NT2/D1 (cell line): ENCODE data around the gene NRDE2.

ENCODE experiments used
- SUZ12 ChIP-seq: IDR thresholded peaks from 2 replicates; pipeline ENCODE4 v1.6.1; 2011; ENCODE audit not compliant: insufficient read length, insufficient read depth; ENCODE audit errors: extremely low read depth
- YY1 ChIP-seq: IDR thresholded peaks from 2 replicates; pipeline ENCODE4 v1.6.1; 2011; ENCODE audit not compliant: insufficient read length, insufficient read depth
- ZNF274 ChIP-seq: IDR thresholded peaks from 2 replicates; pipeline ENCODE4 v1.6.1; 2011; ENCODE audit warnings: mild to moderate bottlenecking, low read depth, low read length

DNA sequence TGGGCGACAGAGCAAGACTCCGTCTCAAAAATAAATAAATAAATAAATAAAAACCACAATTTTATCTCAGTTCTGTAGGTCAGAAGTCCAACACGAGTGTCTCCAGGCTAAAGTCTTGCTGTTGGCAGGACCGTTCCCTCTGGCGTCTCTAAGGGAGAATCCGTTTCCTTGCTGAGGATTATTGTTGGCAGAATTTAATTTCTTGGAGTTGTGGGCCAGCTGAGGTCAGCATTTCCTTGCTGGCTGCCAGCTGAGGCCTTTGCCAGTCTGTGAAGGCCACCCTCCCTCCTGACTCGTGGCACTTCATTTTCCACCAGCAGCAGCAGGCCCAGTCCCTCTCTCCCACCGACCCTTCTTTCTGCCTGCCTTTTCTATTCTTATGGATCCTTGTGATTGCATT lies 58.2 kb downstream of the NRDE2 start:
- TF ChIP-seq ZNF274 (no peak), YY1 (no peak), SUZ12 (no peak)
